ENCODE data around the gene L3MBTL4.

DNA sequence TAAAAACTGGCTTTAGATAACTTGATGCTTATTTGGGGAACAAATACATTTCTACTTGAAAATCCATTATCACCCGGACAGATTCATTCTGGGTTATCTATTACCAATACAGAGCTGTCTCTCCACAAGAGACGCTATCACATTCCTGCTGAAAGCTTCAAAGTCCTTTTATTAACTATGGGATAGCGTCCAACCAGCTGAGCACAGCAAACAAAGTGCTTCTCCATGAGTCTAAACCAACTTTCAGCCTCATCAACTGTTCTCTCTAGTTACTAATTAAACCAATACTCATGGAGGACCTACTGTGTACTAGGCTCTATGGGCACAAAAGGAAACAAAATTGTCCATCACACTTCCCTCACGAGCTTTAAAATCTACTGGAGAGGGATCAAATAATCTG, 132.8 kb downstream of the L3MBTL4 start:
- no peak for TF ChIP-seq CTCF (conservative IDR thresholded peaks at IDR 0.05; ENCODE audit: low read depth, low read length)
- TF ChIP-seq EZH2 (IDR thresholded peaks at IDR 0.05; ENCODE audit: borderline replicate concordance, low read depth, low read length, poor library complexity, severe bottlenecking): no peak
